Endothelial cell of umbilical vein (primary cell): ENCODE results near the gene PFKFB4. TPM values are rescaled to one million over a fixed set of nuclear protein-coding genes. Genes with fewer than 3 reads are reported as not detected.

Source experiments
- BruUV-seq: library from RNA; stranded (reverse); fragments of 400-500 nt; replicated peaks from 2 replicates; lab custom pipeline; 2021; lab: Mats Ljungman, UMichigan
- CTCF ChIA-PET: fragments of 300-600, 350-600 bp; sonication (Branson Sonifier 250); formaldehyde crosslinking; loops from one replicate; lab custom pipeline; 2021; ENCODE audit warnings: antibody characterized with exemption, inconsistent platforms; lab: Charles Lee
- POLR2A ChIA-PET: fragments of 300-600, 350-600 bp; sonication (Branson Sonifier 250); formaldehyde crosslinking; loops from one replicate; lab custom pipeline; 2021; ENCODE audit warnings: antibody characterized with exemption, inconsistent platforms; lab: Charles Lee
- DNase-seq: peaks from one replicate; pipeline ENCODE4 v3.0.0-alpha.2; 2011; ENCODE audit warnings: low read depth, low spot score
- FAIRE-seq: peaks from 2 replicates; lab custom pipeline; 2011; peaks lifted over from hg19 to GRCh38; lab: Jason Lieb, UNC
- H2AFZ ChIP-seq: 2 replicates; pipeline ENCODE4 v1.6.0; 2012; ENCODE audit warnings: low read depth, low read length, control low read depth, inconsistent platforms
- H3K27ac ChIP-seq: 2 replicates; pipeline ENCODE4 v1.5.1; 2011; ENCODE audit warnings: low read depth, mild to moderate bottlenecking, control low read depth, low read length, moderate library complexity; ENCODE audit not compliant: insufficient read depth
- H3K27me3 ChIP-seq, 2 experiments: 2 replicates each; pipeline versions ENCODE4 v1.6.0 to v1.6.1; 2011; ENCODE audit warnings: low read length in 2 of 2, mixed read lengths in 1 of 2; ENCODE audit not compliant: control insufficient read depth in 2 of 2, insufficient read depth in 2 of 2
- H3K36me3 ChIP-seq, 2 experiments: 2 replicates in 1 of 2; 3 replicates in 1 of 2; pipeline ENCODE4 v1.5.1; 2011; ENCODE audit warnings: low read length in 2 of 2, mild to moderate bottlenecking in 1 of 2, moderate library complexity in 1 of 2; ENCODE audit not compliant: control insufficient read depth in 2 of 2, insufficient read depth in 2 of 2; ENCODE audit errors: extremely low read depth in 1 of 2
- H3K4me1 ChIP-seq: 3 replicates; pipeline ENCODE4 v1.5.1; 2011; ENCODE audit warnings: mild to moderate bottlenecking, low read length; ENCODE audit not compliant: control insufficient read depth, insufficient read depth; ENCODE audit errors: extremely low read depth
- H3K4me2 ChIP-seq: 2 replicates; pipeline ENCODE4 v1.6.1; 2011; ENCODE audit warnings: low read length, control low read depth, mixed read lengths; ENCODE audit not compliant: insufficient read depth
- H3K4me3 ChIP-seq, 3 experiments: fragments of 200-600 bp in 1 of 3; sonication (generic), shearing (Covaris generic) in 1 of 3; replicated peaks in 1 of 3; 2 replicates each; pipeline ENCODE4 v1.5.1; 2011 to 2016; ENCODE audit warnings: control low read depth in 3 of 3, low read length in 3 of 3, mild to moderate bottlenecking in 2 of 3, inconsistent platforms in 1 of 3, low read depth in 1 of 3, moderate library complexity in 1 of 3; ENCODE audit not compliant: insufficient read depth in 1 of 3
- H3K79me2 ChIP-seq: 2 replicates; pipeline ENCODE4 v1.6.0; 2012; ENCODE audit warnings: low read length, inconsistent platforms; ENCODE audit not compliant: control insufficient read depth, insufficient read depth
- H3K9ac ChIP-seq: replicated peaks from 2 replicates; pipeline ENCODE3; 2011; ENCODE audit warnings: low read length, control low read depth; ENCODE audit not compliant: insufficient read depth; ENCODE audit errors: extremely low read depth
- H3K9me1 ChIP-seq: replicated peaks from 3 replicates; pipeline ENCODE4 v1.6.0; 2011; ENCODE audit warnings: mild to moderate bottlenecking, low read length; ENCODE audit not compliant: control insufficient read depth, insufficient read depth; ENCODE audit errors: extremely low read depth
- H3K9me3 ChIP-seq: replicated peaks from 2 replicates; pipeline ENCODE4 v1.5.1; 2012; ENCODE audit warnings: low read length, inconsistent platforms; ENCODE audit not compliant: control insufficient read depth, insufficient read depth
- H4K20me1 ChIP-seq: replicated peaks from 2 replicates; pipeline ENCODE3; 2011; ENCODE audit warnings: mild to moderate bottlenecking, low read length; ENCODE audit not compliant: control insufficient read depth, insufficient read depth; ENCODE audit errors: extremely low read depth
- EZH2 ChIP-seq: IDR thresholded peaks from 2 replicates; pipeline ENCODE4 v1.6.1; 2012; ENCODE audit warnings: borderline replicate concordance, low read depth, mild to moderate bottlenecking, moderate library complexity, low read length, inconsistent platforms; ENCODE audit not compliant: severe bottlenecking
- FOS ChIP-seq: IDR thresholded peaks from 2 replicates; pipeline ENCODE4 v1.6.1; 2011; ENCODE audit warnings: mild to moderate bottlenecking, low read length, moderate library complexity, borderline replicate concordance; ENCODE audit not compliant: insufficient read depth
- GATA2 ChIP-seq: IDR thresholded peaks from 2 replicates; pipeline ENCODE4 v1.7.0; 2011; ENCODE audit warnings: low read depth, mild to moderate bottlenecking, moderate library complexity, mixed read lengths, low read length; ENCODE audit not compliant: insufficient read length, insufficient read depth
- JUN ChIP-seq: IDR thresholded peaks from 2 replicates; pipeline ENCODE4 v1.6.1; 2011; ENCODE audit warnings: borderline replicate concordance, low read depth; ENCODE audit not compliant: insufficient read length, insufficient read depth
- MYC ChIP-seq: IDR thresholded peaks from one replicate; pipeline ENCODE4 v1.6.1; 2011; ENCODE audit warnings: mild to moderate bottlenecking, low read depth, low read length
- POLR2A ChIP-seq: IDR thresholded peaks from 2 replicates; pipeline ENCODE4 v1.6.1; 2012; ENCODE audit warnings: low read depth, mild to moderate bottlenecking, control low read depth, low read length
- POLR2AphosphoS5 ChIP-seq: IDR thresholded peaks from 2 replicates; pipeline ENCODE4 v1.6.1; 2012; ENCODE audit warnings: low read depth, mild to moderate bottlenecking, control low read depth, low read length, moderate library complexity; ENCODE audit not compliant: insufficient read depth
- dilution Hi-C: fragments of 300-500 bp; cut with MboI; formaldehyde crosslinking; loops from one replicate; pipeline ENCODE4 v1.15.0; 2019; ENCODE audit warnings: low sequenced_read_pairs; ENCODE audit not compliant: extremely low pct_ligation_motif_present
- intact Hi-C: fragments of 100-400 bp; cut with micrococcal nuclease; formaldehyde crosslinking; loops from one replicate; pipeline ENCODE4 v1.10.0; 2022
- polyA plus RNA-seq, 4 experiments: library from polyadenylated mRNA; depleted of rRNA in 3 of 4; stranded (reverse) in 3 of 4; unstranded in 1 of 4; fragments of >200 nt; gene quantifications; 2 replicates each; pipeline versions ENCODE4 v1.2.1 to v1.2.3, GENCODE V29; 2011 to 2012; ENCODE audit warnings: missing spikeins in 1 of 4
- total RNA-seq: library from RNA; stranded (reverse); gene quantifications from 2 replicates; pipeline ENCODE4 v1.2.3, GENCODE V29; 2021
- TF ChIP-seq, protein P1 (sequence below), 2 donors: IDR thresholded peaks; 1 replicate in 1 of 2; 2 replicates in 1 of 2; pipeline ENCODE4 v1.5.1; 2011; ENCODE audit warnings: low read length in 2 of 2, mild to moderate bottlenecking in 2 of 2, moderate library complexity in 2 of 2, control low read depth in 1 of 2, inconsistent platforms in 1 of 2, low read depth in 1 of 2; ENCODE audit not compliant: insufficient read depth in 1 of 2; ENCODE audit errors: extremely low read depth in 1 of 2
- TF ChIP-seq, protein P2 (sequence below): IDR thresholded peaks from 2 replicates; pipeline ENCODE4 v1.6.1; 2011; ENCODE audit not compliant: insufficient read depth, insufficient read length

PFKFB4 gene
- total and polyA plus RNA-seq, 2 donors (not counting 3 experiments of a cell fraction or from before 2014, with no cell fraction given): 4.0 to 4.2 TPM

DNA sequence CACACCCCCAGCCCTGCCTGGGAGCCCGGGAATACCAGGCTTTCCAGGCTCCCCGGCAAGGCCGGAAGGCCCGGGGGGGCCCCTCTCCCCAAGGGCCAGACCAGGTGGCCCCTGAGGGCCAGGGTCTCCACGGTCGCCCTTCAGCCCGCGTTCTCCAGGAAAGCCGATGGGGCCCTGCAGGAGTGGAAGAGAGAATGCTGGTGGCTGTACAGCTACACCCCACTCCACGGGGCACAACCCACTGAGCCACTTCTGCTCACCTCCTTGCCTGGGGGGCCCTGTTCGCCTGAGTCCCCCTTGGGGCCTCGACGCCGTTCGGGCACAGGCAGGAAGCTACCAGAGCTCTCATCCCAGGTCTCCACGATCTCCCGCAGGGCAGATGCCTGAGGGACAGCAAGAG lies 18.8 kb upstream of the PFKFB4 start:
- Histone ChIP-seq H3K27me3 (no peaks in the 10 kb centered on the region), H3K36me3 (no peaks in the 10 kb centered on the region), H3K9ac (no peak overlapping the region), H2AFZ (no peak overlapping the region), H3K79me2 (no peaks in the 10 kb centered on the region), H4K20me1 (no peaks in the 10 kb centered on the region), H3K9me1 (no peaks in the 10 kb centered on the region), H3K4me1 (no peaks in the 10 kb centered on the region), H3K9me3 (no peaks in the 10 kb centered on the region), H3K4me3 (no peak overlapping the region), H3K4me2 (no peak overlapping the region), H3K27ac (no peak overlapping the region)
- no TSS peak for BruUV-seq
- POLR2A ChIA-PET: no interaction called here
- CTCF ChIA-PET: no interaction called here
- DNase-seq (no peak), FAIRE-seq (no peak)
- dilution Hi-C loops (no loop called here), intact Hi-C loops (no loop called here)
- TF ChIP-seq FOS (no peak), EZH2 (no peak), POLR2AphosphoS5 (no peak), MYC (no peak), GATA2 (no peak), POLR2A (no peak), JUN (no peak)
- TF ChIP-seq, protein P1, sequence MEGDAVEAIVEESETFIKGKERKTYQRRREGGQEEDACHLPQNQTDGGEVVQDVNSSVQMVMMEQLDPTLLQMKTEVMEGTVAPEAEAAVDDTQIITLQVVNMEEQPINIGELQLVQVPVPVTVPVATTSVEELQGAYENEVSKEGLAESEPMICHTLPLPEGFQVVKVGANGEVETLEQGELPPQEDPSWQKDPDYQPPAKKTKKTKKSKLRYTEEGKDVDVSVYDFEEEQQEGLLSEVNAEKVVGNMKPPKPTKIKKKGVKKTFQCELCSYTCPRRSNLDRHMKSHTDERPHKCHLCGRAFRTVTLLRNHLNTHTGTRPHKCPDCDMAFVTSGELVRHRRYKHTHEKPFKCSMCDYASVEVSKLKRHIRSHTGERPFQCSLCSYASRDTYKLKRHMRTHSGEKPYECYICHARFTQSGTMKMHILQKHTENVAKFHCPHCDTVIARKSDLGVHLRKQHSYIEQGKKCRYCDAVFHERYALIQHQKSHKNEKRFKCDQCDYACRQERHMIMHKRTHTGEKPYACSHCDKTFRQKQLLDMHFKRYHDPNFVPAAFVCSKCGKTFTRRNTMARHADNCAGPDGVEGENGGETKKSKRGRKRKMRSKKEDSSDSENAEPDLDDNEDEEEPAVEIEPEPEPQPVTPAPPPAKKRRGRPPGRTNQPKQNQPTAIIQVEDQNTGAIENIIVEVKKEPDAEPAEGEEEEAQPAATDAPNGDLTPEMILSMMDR (IDR thresholded peaks at IDR 0.05; ENCODE audit: extremely low read depth in 1 of 2, insufficient read depth in 1 of 2, low read depth in 1 of 2, low read length in 2 of 2): no peak
- TF ChIP-seq, protein P2, sequence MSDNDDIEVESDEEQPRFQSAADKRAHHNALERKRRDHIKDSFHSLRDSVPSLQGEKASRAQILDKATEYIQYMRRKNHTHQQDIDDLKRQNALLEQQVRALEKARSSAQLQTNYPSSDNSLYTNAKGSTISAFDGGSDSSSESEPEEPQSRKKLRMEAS: no peak
